SK-N-SH treated with all-trans-retinoic acid at 6 μM for 48 hours (cell line): ENCODE results near the gene DAND5.
A peak's percentile ranks its signal among the peaks of the same experiment; 100 is the strongest.
"Not testable (repeated sequence)": the region's sequence is repeated elsewhere in the genome, so short reads cannot be mapped to it uniquely, and the experiment has no call there.

Experiments used
- ATAC-seq: fragments of 200-7000 bp; cut with Tn5 transposase; 3 replicates; pipeline ENCODE4 v1.9.1; 2020; ENCODE audit warnings: mild to moderate bottlenecking, moderate library complexity
- ARNTL ChIP-seq: fragments of 450-650 bp; formaldehyde crosslinking; IDR thresholded peaks from 2 replicates; pipeline ENCODE4 v1.5.0; 2020; ENCODE audit warnings: low read depth, mild to moderate bottlenecking, moderate library complexity, borderline replicate concordance
- CREB5 ChIP-seq: fragments of 250-450 bp; sonication (Bioruptor Pico); IDR thresholded peaks from 2 replicates; pipeline ENCODE4 v1.5.1; 2020; ENCODE audit warnings: low read depth, mild to moderate bottlenecking, moderate library complexity
- ESRRG ChIP-seq: fragments of 250-450 bp; sonication (Bioruptor Pico); IDR thresholded peaks from 2 replicates; pipeline ENCODE4 v1.6.1; 2021; ENCODE audit warnings: mild to moderate bottlenecking
- GLIS3 ChIP-seq: fragments of 250-450 bp; sonication (Bioruptor Pico); IDR thresholded peaks from 2 replicates; pipeline ENCODE4 v1.5.0; 2020; ENCODE audit warnings: mild to moderate bottlenecking, moderate library complexity
- ISL1 ChIP-seq: fragments of 250-450 bp; sonication (Bioruptor Pico); IDR thresholded peaks from 2 replicates; pipeline ENCODE4 v2.1.2; 2022; ENCODE audit warnings: mild to moderate bottlenecking, moderate library complexity
- PATZ1 ChIP-seq: fragments of 250-450 bp; sonication (Bioruptor Pico); IDR thresholded peaks from 2 replicates; pipeline ENCODE4 v1.8.0; 2020; ENCODE audit warnings: mild to moderate bottlenecking, moderate library complexity, borderline replicate concordance
- RARB ChIP-seq: fragments of 250-450 bp; sonication (Bioruptor Pico); IDR thresholded peaks from 2 replicates; pipeline ENCODE4 v1.8.0; 2021; ENCODE audit warnings: mild to moderate bottlenecking, moderate library complexity
- TCF4 ChIP-seq: fragments of 250-450 bp; sonication (Bioruptor Pico); IDR thresholded peaks from 2 replicates; pipeline ENCODE4 v1.8.0; 2021; ENCODE audit warnings: mild to moderate bottlenecking, moderate library complexity, borderline replicate concordance
- TOX ChIP-seq: fragments of 250-450 bp; sonication (Bioruptor Pico); IDR thresholded peaks from 2 replicates; pipeline ENCODE4 v1.8.0; 2021; ENCODE audit warnings: mild to moderate bottlenecking, moderate library complexity, borderline replicate concordance
- TSHZ2 ChIP-seq: fragments of 250-450 bp; sonication (Bioruptor Pico); IDR thresholded peaks from 2 replicates; pipeline ENCODE4 v1.5.0; 2020; ENCODE audit warnings: mild to moderate bottlenecking, moderate library complexity
- ZC3H10 ChIP-seq: fragments of 250-450 bp; sonication (Bioruptor Pico); IDR thresholded peaks from 2 replicates; pipeline ENCODE4 v1.5.1; 2021; ENCODE audit warnings: mild to moderate bottlenecking, moderate library complexity
- ZFP30 ChIP-seq: fragments of 450-650 bp; formaldehyde crosslinking; IDR thresholded peaks from 2 replicates; pipeline ENCODE4 v1.5.0; 2022; ENCODE audit warnings: mild to moderate bottlenecking, moderate library complexity
- ZNF565 ChIP-seq: fragments of 450-650 bp; formaldehyde crosslinking; conservative IDR thresholded peaks from 2 replicates; pipeline ENCODE4 v1.5.0; 2020; ENCODE audit warnings: low read depth, mild to moderate bottlenecking, moderate library complexity
- ZNF70 ChIP-seq: fragments of 450-650 bp; formaldehyde crosslinking; IDR thresholded peaks from 2 replicates; pipeline ENCODE4 v1.5.0; 2020; ENCODE audit warnings: mild to moderate bottlenecking, moderate library complexity
- ZNF8 ChIP-seq: fragments of 450-650 bp; formaldehyde crosslinking; IDR thresholded peaks from 2 replicates; pipeline ENCODE4 v1.5.0; 2020; ENCODE audit warnings: mild to moderate bottlenecking, moderate library complexity
- TF ChIP-seq, protein P1 (sequence below): fragments of 250-450 bp; sonication (Bioruptor Pico); IDR thresholded peaks from 2 replicates; pipeline ENCODE4 v1.5.1; 2021; ENCODE audit warnings: mild to moderate bottlenecking, moderate library complexity

Gene DAND5

GRCh38 chr19:12952488-12953137 lies 16.8 kb upstream of the DAND5 start:
- TF ChIP-seq ISL1 (CRISPR knock-in tag) (no peak), ESRRG (CRISPR knock-in tag) (no peak), TSHZ2 (CRISPR knock-in tag) (no peak), ZNF565 (no peak), CREB5 (CRISPR knock-in tag) (no peak), RARB (CRISPR knock-in tag) (no peak), ZNF70 (CRISPR knock-in tag) (no peak), ZFP30 (CRISPR knock-in tag) (no peak), GLIS3 (CRISPR knock-in tag) (no peak)
- TF ChIP-seq, all 23 proteins: peak for 0
- peak; percentile 36 for ATAC-seq

GRCh38 chr19:12953138-12953798 lies 16.1 kb upstream of the DAND5 start:
- no peak for TF ChIP-seq TOX (CRISPR knock-in tag)
- no peak for TF ChIP-seq ARNTL (CRISPR knock-in tag)
- TF ChIP-seq ZNF565 = no peak
- TF ChIP-seq, protein P1, sequence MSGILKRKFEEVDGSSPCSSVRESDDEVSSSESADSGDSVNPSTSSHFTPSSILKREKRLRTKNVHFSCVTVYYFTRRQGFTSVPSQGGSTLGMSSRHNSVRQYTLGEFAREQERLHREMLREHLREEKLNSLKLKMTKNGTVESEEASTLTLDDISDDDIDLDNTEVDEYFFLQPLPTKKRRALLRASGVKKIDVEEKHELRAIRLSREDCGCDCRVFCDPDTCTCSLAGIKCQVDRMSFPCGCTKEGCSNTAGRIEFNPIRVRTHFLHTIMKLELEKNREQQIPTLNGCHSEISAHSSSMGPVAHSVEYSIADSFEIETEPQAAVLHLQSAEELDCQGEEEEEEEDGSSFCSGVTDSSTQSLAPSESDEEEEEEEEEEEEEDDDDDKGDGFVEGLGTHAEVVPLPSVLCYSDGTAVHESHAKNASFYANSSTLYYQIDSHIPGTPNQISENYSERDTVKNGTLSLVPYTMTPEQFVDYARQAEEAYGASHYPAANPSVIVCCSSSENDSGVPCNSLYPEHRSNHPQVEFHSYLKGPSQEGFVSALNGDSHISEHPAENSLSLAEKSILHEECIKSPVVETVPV (CRISPR knock-in tag) = no peak
- TF ChIP-seq TSHZ2 (CRISPR knock-in tag) = no peak
- no peak for TF ChIP-seq GLIS3 (CRISPR knock-in tag)
- 0 out of 2 replicates have a peak, but pooled peaks have one; percentile 14 for TF ChIP-seq TCF4 (CRISPR knock-in tag)
- peak; percentile 62; the same call in 1 of the 2 replicates for TF ChIP-seq PATZ1
- peak; percentile 19 for ATAC-seq

DNA sequence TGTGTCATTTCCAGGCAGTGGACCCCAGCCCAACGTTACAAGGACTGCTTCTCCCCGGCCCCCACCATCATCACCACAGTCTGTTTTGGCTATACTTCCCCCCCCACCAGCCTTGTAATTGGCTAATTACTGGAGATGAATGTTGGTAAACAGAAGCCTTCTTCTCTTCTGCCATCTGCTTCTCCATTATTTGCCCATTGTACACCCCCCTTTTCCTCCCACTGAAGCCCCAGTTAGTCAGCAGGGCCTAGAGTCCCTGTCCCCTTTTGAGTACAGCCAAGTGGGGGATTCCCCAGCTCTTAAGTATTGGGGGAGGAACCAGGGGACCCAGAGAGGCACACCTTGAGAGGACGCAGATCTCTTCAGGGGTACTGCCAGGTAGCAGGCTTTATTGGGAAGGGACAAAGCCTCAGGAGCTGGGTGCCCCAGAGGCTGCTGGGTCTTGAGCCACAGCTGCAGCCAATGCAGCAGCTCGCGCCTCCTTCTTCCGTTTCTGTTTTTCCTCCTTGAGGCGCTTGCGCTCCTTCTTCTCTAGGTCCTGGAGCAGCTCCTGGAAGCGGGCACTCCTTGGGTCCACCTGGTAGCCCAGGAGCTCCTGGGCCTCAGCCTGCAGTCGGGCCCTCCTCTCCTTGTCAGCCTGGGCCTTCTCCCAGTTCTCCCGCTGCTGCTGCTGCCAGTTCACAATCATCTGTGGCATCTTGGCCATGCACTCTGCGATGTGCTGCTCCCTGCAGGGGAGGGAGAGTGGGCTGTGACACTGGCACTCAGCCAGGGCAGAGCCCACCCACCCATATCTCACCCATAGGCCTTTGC lies 15.4 kb upstream of the DAND5 start:
- no peak for TF ChIP-seq RARB (CRISPR knock-in tag)
- no peak for ATAC-seq

GRCh38 chr19:12954612-12954962 lies 14.8 kb upstream of the DAND5 start:
- TF ChIP-seq ZNF8 (CRISPR knock-in tag) (no peak), ZFP30 (CRISPR knock-in tag) (no peak), ZNF70 (CRISPR knock-in tag) (no peak), RARB (CRISPR knock-in tag) (no peak), ZNF565 (no peak), ZC3H10 (CRISPR knock-in tag) (no peak), ISL1 (CRISPR knock-in tag) (no peak)
- TF ChIP-seq, all 23 proteins: peak for 0
- no peak for ATAC-seq

DNA sequence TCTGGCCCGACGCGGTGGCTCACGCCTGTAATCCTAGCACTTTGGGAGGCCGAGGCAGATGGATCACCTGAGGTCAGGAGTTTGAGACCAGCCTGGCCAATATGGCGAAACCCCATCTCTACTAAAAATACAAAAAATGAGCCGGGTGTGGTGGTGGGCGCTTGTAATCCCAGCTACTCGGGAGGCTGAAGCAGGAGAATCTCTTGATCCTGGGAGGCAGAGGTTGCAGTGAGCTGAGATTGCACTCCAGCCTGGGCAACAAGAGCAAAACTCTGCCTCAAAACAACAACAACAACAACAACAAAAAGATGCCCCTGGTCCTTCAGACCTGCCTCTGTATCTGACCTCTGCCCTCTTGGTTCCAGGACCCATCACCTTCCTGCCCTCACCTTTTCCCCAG lies 13.8 kb upstream of the DAND5 start:
- ATAC-seq = not testable (repeated sequence)
